ENCODE results near the gene GOLPH3L.
"Not testable (repeated sequence)": the region's sequence is repeated elsewhere in the genome, so short reads cannot be mapped to it uniquely, and the experiment has no call there.

Gene GOLPH3L

DNA sequence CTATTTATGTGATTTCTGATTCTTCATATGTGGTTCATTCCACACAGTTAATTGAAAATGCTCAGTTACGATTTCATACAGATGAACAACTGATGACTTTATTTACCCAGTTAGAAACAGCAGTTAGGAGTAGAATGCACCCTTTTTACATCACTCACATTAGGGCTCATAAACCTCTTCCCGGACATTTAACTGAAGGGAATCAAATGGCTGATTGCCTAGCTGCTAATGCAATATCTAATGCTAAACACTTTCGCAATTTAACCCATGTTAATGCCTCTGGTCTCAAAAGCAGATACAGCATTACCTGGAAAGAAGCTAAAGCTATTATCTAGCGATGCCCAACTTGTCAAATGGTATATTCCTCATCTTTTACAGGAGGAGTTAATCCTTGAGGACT is 39.9 kb downstream of the GOLPH3L start:
- DNase-seq (ENCODE audit: low spot score) = not testable (repeated sequence)

DNA sequence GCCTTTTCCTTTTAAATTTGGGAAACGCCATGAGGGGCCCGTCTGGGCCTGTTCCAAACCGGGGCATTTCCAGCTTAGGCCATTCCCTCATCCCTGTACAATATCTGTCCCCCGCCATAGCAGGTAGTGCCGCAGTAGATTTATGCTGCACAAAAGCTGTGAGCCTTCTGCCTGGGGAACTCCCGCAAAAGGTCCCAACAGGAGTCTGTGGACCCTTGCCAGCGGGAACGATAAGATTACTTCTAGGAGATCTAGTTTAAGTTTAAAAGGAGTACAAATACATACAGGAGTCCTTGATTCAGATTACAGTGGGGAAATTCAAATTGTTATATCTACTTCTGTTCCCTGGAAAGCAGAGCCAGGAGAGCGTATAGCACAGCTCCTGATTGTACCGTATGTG is 42.3 kb downstream of the GOLPH3L start:
- DNase-seq (ENCODE audit: low spot score) = not testable (repeated sequence)

- DNase-seq (ENCODE audit: low spot score) = no peak
Measured at GRCh38 chr1:150650193-150650592, 46.8 kb downstream of the GOLPH3L start.

DNA sequence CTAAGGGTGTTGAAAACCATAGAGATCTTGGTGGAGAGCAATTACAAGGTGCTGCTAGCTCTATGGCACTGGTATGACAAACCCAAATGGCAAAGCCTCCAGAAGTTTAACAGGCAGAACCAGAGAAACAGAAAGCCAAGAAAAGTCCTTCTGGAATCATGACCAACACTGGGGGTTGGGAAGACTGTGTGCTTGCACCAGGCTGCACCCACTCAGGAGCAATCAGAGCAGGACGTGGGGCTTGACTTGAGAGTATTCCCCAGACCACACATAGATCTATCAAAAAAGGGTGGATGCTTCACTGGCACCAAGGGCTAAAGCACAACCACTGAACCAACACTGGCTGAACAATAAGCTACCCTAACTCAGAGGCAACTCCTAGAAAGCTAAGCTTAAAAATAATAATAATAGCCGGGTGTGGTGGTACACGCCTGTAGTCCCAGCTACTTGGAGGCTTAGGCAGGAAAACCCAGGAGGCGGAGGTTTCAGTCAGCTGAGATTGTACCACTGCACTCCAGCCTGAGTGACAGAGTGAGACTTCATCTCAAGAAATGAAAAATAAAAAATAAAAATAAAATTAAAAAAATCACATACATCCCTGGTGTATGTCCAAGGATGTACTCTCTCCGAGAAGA is 47.4 kb downstream of the GOLPH3L start:
- no peak for DNase-seq (ENCODE audit: low spot score)

DNA sequence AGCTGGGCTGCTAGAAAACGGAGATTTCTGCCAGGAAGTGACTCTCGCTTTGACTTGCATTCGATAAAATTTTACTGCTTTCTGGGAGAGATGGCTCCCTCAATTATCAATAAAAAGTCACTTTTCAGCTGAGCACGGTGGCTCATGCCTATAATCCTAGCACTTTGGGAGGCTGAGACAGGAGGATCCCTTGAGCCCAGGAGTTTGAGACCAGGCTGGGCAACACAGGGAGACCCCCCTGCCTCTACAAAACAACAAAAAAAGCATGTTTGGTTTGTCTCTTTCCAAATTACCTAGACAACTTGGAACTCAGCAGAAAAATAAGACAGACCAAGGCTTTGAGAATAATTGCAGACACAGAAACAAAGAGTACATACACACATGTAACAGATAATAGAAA is 54.7 kb downstream of the GOLPH3L start:
- no peak for DNase-seq (ENCODE audit: low spot score)

- not testable (repeated sequence) for DNase-seq (ENCODE audit: low spot score)
Measured at GRCh38 chr1:150641126-150641815, 55.7 kb downstream of the GOLPH3L start.

DNA sequence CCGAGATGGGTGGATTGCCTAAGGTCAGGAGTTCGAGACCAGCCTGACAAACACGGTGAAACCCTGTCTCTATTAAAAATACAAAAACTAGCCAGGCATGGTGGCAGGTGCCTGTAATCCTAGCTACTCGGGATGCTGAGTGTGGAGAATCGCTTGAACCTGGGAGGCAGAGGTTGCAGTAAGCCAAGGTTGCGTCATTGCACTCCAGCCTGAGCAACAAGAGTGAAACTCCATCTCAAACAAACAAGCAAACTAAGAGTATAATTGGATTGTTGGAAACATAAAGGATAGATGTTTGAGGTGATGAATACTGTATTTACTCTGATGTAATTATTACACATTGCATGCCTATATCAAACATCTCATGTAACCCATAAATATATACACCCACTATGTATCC is 58.5 kb downstream of the GOLPH3L start:
- not testable (repeated sequence) for DNase-seq (ENCODE audit: low spot score)

- DNase-seq (ENCODE audit: low spot score) = not testable (repeated sequence)
Measured at GRCh38 chr1:150634839-150635622, 61.9 kb downstream of the GOLPH3L start.

DNA sequence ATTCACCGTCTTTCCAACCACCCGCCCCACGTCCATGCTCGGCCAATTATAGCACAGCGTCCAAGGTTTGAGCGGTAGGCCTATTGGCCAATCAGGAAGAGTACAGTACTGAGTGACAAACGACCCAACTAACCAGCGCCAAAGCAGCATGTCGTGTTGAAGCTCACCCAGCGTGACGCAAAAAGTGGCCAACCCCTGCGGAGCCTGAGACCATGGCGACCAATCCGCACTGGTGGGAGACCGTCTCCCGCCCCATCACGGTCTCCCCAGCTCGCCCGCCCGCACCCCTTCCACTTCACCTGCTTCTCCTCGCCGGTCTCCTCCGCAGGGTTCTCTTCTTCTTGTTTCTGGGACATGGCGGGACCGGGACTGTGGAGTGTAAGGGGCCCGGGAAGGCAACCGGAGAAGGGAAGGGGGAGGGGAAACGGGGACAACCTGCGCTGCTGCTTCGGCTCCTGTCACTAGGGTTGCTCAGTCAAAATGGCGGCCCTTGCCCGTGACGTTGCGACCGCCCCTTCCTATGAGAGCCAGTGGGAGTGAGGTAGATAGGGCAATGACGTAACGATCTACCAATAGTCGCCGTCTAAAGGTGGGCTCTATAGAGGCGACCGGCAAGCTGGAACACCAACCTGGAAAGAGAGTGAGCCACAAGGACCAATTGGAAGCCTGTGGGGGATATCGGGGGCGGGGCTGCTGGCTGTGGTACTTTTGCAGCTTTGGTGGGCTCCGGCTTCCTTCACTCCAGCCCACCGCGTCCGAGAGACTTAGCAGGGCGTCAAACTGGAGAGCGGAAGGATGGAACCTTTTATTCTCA is 67.6 kb downstream of the GOLPH3L start, which contains the start of gene ENSA:
ENSA (minus strand) TSS at position 498 of the 814 bp plus-strand sequence; CDS start at position 356, 142 bp downstream.
- peak; percentile 100 for DNase-seq (ENCODE audit: low spot score)

- DNase-seq (ENCODE audit: low spot score) = no peak
Measured at GRCh38 chr1:150628766-150629114, 68.2 kb downstream of the GOLPH3L start.

DNA sequence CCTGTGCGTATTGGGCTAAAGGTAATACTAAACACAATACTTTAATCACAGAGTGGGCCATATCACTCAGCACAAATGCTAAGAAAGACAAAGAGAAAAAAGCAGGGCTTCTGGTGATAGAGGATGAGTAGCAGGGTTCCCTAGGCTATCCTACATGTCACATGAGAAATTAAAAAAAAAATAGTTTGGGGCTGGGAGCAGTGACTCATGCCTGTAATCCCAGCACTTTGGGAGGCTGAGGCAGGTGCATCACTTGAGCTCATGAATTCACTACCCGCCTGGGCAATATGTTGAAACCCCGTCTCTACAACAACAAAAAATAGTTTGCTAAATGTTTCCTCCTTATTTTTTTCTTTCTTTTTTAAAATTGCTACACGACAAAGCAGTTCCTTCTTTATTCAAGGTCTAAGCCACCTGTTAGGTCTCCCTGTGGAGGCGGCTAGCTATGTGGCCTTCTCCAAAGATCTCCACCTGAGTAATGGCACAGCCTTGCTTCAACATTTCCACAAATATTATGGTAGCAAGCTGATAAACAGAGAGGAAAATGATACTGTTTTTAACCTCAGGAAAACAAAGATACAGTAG is 69.0 kb downstream of the GOLPH3L start:
- DNase-seq (ENCODE audit: low spot score) = peak; percentile 16

DNA sequence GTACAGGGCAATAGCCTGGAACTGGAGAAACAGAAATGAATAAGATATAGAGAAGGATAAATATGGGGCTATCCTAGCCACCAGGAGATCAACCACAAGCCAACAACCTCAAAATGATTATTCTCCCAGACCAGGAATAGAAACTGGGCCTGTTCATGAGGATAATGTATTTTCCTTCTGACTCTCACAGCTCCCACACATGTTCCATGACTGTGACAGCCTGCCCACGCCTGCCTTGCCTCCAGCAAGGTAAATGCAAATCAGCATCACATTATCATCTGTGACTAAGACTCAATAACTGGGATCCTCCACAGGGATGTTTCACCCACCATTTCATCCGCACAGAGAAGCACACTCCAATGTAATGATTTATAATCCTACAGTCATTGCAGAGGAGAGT is 70.8 kb downstream of the GOLPH3L start:
- peak; percentile 49 for DNase-seq (ENCODE audit: low spot score)

DNA sequence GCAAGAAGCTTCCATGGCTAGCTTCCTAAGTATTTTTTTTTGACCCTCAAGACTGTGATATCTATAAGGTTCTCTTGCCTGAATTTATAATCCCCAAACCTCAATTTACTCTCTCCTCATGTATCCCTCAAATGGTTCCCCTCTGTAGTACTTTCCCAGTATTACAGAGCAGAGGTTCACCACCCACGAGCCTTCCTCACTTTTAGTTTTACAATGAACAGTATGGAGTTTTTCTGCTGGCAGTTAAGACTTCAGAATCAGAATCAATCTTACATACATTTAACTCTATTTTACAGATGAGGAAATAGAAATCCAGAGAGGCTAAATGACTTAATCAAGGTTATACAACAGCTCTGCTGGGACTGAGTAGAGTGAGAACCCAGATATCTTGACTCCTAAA is 72.4 kb downstream of the GOLPH3L start:
- DNase-seq (ENCODE audit: low spot score) = not testable (repeated sequence)

- DNase-seq (ENCODE audit: low spot score) = peak; percentile 79
Measured at GRCh38 chr1:150624134-150624533, 72.8 kb downstream of the GOLPH3L start.

- no peak for DNase-seq (ENCODE audit: low spot score)
Measured at GRCh38 chr1:150622303-150622975, 74.5 kb downstream of the GOLPH3L start.

DNA sequence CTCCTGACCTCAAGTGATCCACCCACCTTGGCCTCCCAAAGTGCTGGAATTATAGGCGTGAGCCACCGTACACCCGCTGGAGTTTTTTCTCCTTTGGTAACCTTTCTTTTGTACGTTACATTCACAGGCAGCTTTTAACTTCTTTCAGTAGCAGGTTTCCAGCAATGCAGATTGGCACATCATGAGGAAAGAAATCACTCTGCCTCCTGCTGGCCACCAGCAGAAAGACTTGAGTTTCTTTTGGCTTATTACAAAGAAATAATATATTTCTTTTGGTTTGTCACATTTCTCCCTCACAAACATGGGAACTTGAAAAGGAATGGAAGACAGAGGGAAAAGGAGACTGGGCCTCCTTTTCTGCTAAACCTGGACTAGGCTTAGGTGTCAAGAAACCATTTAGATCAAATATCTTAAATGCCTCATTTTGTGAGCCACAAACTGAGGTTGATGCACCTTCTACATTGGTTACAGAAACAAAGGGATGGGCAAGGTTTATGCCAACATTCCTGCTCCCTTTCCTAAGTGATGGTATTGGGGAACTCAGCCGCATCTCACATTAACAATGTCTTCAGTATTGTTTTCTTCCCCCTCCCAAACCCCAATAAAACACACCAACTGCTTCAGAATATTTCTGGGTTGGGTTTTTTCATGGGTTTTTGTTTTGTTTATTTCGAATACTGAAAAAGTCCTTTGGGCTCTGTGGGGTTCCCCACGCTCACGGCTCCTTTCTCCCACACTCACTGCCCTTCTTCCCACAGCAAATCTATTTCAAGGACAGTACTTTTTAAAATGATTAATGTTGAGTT is 75.3 kb downstream of the GOLPH3L start:
- DNase-seq (ENCODE audit: low spot score) = peak; percentile 55

DNA sequence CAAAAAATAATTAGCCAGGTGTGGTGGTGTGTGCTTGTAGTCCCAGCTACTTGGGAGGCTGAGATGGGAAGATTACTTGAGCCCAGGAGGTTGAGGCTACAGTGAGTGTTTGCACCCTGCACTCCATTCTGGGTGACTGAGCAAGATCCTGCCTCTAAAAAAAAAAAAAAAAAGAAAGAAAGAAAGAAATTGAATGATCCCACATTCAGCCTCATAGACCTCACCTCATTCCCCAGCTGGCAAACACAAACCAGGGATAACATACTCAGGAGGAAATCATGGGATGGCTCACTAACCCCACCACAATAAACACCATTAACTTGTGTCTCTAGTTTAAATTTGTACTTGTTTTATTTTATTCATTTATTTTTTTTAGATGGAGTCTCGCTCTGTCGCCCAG is 76.0 kb downstream of the GOLPH3L start:
- DNase-seq (ENCODE audit: low spot score) = no peak

DNA sequence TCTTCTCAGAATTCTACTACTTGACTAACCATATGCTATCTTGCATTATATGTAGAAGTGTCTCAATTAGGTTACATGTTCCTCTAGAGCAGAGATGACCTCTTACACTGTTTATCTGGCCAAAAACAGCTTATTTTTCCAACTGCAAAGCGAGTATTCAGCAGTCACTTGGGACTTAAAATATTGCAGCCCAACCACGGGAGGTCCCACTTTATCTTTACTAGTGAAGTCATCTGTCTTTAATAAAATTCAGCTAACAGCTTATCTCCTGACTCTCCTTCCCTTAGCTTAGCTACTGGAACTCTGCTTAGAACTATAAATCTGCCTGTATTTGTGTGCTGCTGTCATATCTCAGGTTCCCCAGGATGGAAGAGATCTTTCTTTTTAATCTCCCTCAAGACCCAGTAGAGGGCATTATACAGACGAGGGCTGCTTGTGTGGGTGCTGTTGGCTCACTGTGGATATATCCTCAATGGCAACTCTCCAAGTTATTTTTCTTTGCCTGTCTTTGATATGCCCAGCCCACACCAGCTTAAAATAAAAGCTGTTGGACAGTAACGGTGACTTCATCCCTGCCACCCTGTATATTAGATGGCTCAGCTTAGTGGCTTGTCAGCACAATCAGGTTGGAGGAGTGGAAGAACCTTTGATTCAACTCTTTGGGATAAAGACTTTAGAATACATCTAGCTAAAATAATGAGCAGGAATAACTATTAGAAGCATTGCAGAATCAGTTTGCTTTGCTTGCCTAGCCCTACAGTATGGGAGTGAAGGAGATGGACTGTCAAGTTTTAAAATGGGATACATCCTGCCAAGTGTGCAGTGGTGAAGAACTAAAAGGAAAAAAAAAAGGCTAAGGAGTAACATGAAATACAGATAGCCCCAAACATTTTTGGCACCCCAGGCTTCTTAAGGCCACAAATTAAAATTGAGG is 77.1 kb downstream of the GOLPH3L start:
- peak; percentile 80 for DNase-seq (ENCODE audit: low spot score)
